Thyroid gland (tissue), 4 donors: ENCODE results near the gene CDYL. TPM values are rescaled to one million over a fixed set of nuclear protein-coding genes. Genes with fewer than 3 reads are reported as not detected.
"Not testable (repeated sequence)": the region's sequence is repeated elsewhere in the genome, so short reads cannot be mapped to it uniquely, and the experiment has no call there.

Experiments
- DNase-seq, 2 donors: peaks; one replicate each; pipeline ENCODE4 v3.0.0-alpha.2; 2019
- H3K27ac ChIP-seq, 3 donors: fragments of 200-600 bp; sonication (generic); 1 replicate in 2 of 3; 2 replicates in 1 of 3; pipeline ENCODE4 v1.5.1; 2016 to 2019; ENCODE audit warnings: mild to moderate bottlenecking in 1 of 3, moderate library complexity in 1 of 3
- H3K27me3 ChIP-seq: fragments of 200-600 bp; sonication (generic); one replicate; pipeline ENCODE4 v1.5.1; 2019
- H3K36me3 ChIP-seq, 2 donors: fragments of 200-600 bp; sonication (generic); one replicate each; pipeline ENCODE4 v1.5.1; 2016 to 2019
- H3K4me1 ChIP-seq, 2 donors: fragments of 200-600 bp; sonication (generic); one replicate each; pipeline ENCODE4 v1.5.1; 2017 to 2019
- H3K4me3 ChIP-seq, 3 donors: fragments of 200-600 bp; sonication (generic); replicated peaks in 1 of 3; 1 replicate in 2 of 3; 2 replicates in 1 of 3; pipeline ENCODE4 v1.5.1; 2016; ENCODE audit warnings: mild to moderate bottlenecking in 1 of 3
- H3K9me3 ChIP-seq: fragments of 200-600 bp; sonication (generic); one replicate; pipeline ENCODE4 v1.5.1; 2017
- POLR2A ChIP-seq, 2 donors: fragments of 450-650 bp; IDR thresholded peaks; one replicate each; pipeline ENCODE4 v1.6.1; 2017; ENCODE audit warnings: antibody characterized with exemption in 2 of 2, mild to moderate bottlenecking in 2 of 2, moderate library complexity in 1 of 2
- WGBS, 2 donors: methylation state at CpG; one replicate each; pipeline ENCODE4 v1.1.5; 2017; 5-methylcytosine and 5-hydroxymethylcytosine counted together
- intact Hi-C: fragments of 100-400 bp; cut with DNase I; formaldehyde crosslinking; loops from one replicate; pipeline ENCODE4 v1.15.1; 2023
- total RNA-seq, 4 donors: library from RNA; depleted of rRNA; stranded (reverse); fragments of >200 nt; gene quantifications; one replicate each; pipeline ENCODE4 v1.2.3, GENCODE V29; 2016
- TF ChIP-seq, protein P1 (sequence below), 6 experiments: fragments of 200-600 bp in 3 of 6; fragments of 450-650 bp in 3 of 6; sonication (generic) in 3 of 6; IDR thresholded peaks; one replicate each; pipeline ENCODE4 v1.5.1; 2016 to 2019; ENCODE audit warnings: antibody characterized with exemption in 6 of 6, mild to moderate bottlenecking in 2 of 6, inconsistent platforms in 1 of 6, moderate library complexity in 1 of 6

The CDYL gene
- total RNA-seq, 4 donors from 2014 or later = 22.6 to 61.4 (median 43.7) TPM

DNA sequence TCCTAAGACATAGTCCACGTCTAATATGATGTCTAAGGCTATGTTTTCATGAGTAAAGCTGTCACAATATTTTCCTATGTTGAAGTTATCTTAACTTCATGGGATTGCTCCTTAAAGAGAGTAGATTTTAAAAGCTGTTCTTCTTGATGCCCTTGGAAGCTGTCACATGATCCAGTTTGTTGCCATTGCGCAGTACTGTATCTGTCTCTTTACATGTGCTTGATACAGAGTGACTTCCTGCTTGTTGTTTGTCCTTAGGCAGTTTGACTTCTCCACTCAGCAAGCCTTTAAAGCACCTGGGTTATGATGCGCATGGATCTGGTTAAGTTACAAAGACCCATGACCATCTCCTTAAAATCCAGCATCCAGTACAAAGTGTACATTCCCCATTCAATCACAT is 85.4 kb downstream of the CDYL start:
- TF ChIP-seq POLR2A (IDR thresholded peaks at IDR 0.05) = no peak
- TF ChIP-seq, protein P1, sequence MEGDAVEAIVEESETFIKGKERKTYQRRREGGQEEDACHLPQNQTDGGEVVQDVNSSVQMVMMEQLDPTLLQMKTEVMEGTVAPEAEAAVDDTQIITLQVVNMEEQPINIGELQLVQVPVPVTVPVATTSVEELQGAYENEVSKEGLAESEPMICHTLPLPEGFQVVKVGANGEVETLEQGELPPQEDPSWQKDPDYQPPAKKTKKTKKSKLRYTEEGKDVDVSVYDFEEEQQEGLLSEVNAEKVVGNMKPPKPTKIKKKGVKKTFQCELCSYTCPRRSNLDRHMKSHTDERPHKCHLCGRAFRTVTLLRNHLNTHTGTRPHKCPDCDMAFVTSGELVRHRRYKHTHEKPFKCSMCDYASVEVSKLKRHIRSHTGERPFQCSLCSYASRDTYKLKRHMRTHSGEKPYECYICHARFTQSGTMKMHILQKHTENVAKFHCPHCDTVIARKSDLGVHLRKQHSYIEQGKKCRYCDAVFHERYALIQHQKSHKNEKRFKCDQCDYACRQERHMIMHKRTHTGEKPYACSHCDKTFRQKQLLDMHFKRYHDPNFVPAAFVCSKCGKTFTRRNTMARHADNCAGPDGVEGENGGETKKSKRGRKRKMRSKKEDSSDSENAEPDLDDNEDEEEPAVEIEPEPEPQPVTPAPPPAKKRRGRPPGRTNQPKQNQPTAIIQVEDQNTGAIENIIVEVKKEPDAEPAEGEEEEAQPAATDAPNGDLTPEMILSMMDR (IDR thresholded peaks at IDR 0.05) = no peak
- Histone ChIP-seq H3K36me3 (no peaks in the 10 kb centered on the region), H3K9me3 (no peaks in the 10 kb centered on the region), H3K27me3 (no peaks in the 10 kb centered on the region), H3K27ac (no peak overlapping the region), H3K4me1 (no peaks in the 10 kb centered on the region), H3K4me3 (no peak overlapping the region)
- no peak for DNase-seq
- 93 to 96% methylated on average over 3 of the region's 3 CpGs for WGBS, 2 donors
- intact Hi-C loops = no loop called here

DNA sequence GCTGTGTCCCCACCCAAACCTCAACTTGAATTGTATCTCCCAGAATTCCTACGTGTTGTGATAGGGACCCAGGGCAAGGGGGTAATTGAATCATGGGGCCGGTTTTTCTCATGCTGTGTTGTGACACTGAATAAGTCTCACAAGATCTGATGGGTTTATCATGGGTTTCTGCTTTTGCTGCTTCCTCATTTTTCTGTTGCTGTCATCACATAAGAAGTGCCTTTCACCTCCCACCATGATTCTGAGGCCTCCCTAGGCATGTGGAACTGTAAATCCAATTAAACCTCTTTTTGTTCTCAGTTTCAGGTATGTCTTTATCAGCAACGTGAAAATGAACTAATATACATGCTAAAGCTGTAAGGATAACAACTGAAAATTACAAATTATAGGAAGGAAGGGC is 88.3 kb downstream of the CDYL start:
- WGBS, 2 donors = 88 to 90% methylated on average over 3 of the region's 3 CpGs
- intact Hi-C loops = no loop called here
- H3K27me3 ChIP-seq = no peaks in the 10 kb centered on the region

DNA sequence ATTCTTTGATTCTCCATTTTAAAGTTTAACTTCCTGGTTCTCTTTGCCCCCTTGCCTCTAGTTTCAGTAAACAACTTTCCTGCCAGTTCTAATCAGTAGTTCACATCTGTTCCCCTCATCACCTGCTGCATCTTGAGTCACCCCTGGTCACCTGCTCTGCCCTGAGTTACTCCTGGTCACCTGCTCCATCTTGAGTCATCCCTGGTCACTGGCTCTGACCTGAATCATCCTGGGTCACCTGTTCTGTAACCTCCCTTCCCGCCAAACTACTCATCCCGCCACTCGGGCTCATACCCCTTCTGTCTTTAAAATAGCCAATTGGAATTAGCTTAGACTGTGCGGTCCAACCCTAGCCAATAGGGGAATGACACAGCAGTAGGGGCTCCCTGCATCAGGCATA is 88.8 kb downstream of the CDYL start:
- H3K9me3 ChIP-seq, intact Hi-C loops, H3K27ac ChIP-seq, H3K4me1 ChIP-seq, H3K36me3 ChIP-seq, DNase-seq, H3K4me3 ChIP-seq, H3K27me3 ChIP-seq: not testable (repeated sequence)
- 94 to 96% methylated on average over 4 of the region's 4 CpGs for WGBS, 2 donors

More for the DNA sequence above, 88.3 kb downstream of the CDYL start:
- H3K4me1 ChIP-seq = no peaks in the 10 kb centered on the region
- no peak for TF ChIP-seq POLR2A (IDR thresholded peaks at IDR 0.05)
- TF ChIP-seq, protein P1 (IDR thresholded peaks at IDR 0.05) = no peak
- no peak for DNase-seq
- no peaks in the 10 kb centered on the region for H3K9me3 ChIP-seq
- H3K27ac ChIP-seq = no peak overlapping the region
- H3K36me3 ChIP-seq = no peaks in the 10 kb centered on the region
- no peak overlapping the region for H3K4me3 ChIP-seq

DNA sequence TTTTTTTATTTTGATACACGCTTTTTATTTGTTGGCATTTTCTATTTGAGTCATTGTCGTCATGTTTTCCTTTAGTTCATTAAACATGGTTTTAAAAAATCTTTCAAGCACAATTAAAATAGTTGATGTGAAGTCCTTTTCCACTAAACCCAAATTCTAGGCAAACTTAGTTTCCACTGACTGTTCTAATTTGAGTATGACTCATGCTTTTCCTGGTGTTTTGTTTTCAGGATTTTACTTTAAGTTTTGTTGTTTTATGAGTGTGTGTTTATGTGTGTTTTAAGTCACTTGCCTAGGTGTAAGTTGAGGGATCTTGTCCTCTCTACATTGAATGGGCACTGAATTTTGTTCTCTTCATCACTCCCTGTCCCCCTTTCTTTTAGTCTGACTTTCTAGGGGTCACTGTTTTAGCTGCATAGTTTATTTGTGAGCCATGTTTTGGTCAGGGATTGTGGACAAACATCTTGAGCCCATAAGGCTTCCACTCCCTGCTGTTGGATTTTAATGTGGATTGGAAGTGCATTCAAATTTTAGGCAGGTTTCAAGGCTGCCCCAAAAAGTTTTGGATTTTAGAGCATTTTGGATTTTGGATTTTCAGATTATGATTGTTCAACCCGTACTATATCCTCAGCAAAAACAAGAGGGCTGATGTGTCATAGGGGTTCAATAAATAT is 94.8 kb downstream of the CDYL start:
- H3K27me3 ChIP-seq = no peaks in the 10 kb centered on the region
- H3K27ac ChIP-seq = no peak overlapping the region
- no peaks in the 10 kb centered on the region for H3K4me1 ChIP-seq
- no peaks in the 10 kb centered on the region for H3K9me3 ChIP-seq
- TF ChIP-seq, protein P1 (IDR thresholded peaks at IDR 0.05) = no peak
- TF ChIP-seq POLR2A (IDR thresholded peaks at IDR 0.05) = no peak
- H3K4me3 ChIP-seq = no peak overlapping the region
- no peaks in the 10 kb centered on the region for H3K36me3 ChIP-seq
- intact Hi-C loops = no loop called here
- no peak for DNase-seq
- 96 to 98% methylated on average over 3 of the region's 3 CpGs for WGBS, 2 donors

DNA sequence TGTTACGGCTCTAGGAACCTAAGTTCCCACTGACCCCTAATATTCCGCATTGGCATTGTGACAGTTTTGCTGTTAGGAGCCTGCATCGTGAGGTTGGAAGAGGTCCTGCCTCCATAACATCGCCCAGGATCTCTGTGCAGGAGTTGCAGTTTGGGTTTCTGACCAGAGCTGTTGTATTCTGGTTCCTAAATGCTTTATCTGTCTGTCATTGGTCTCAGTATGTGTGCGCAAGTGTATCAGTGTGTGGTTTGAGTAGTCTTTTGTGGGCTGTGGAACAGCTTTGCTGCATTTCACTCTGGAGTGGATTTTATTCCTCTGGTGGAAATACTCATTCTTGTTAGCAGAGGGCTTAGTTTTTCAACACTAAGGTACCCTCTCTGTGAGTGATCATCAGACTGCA is 95.6 kb downstream of the CDYL start:
- 93 to 96% methylated on average over 5 of the region's 5 CpGs for WGBS, 2 donors
- Histone ChIP-seq H3K27me3 (no peaks in the 10 kb centered on the region), H3K36me3 (no peaks in the 10 kb centered on the region), H3K4me3 (no peak overlapping the region), H3K27ac (no peak overlapping the region), H3K9me3 (no peaks in the 10 kb centered on the region), H3K4me1 (no peaks in the 10 kb centered on the region)
- intact Hi-C loops = no loop called here
- TF ChIP-seq, protein P1 (IDR thresholded peaks at IDR 0.05) = no peak
- no peak for TF ChIP-seq POLR2A (IDR thresholded peaks at IDR 0.05)
- DNase-seq = no peak
